Activated CD4-positive, alpha-beta T cell treated with anti-CD3 and anti-CD28 coated beads for 48 hours (primary cell): ENCODE results near the gene PNCK.

Experiments
- DNase-seq: peaks from one replicate; pipeline ENCODE4 v3.0.0-alpha.2; 2020

PNCK gene

GRCh38 chrX:153625271-153626024, 48.2 kb downstream of the PNCK start:
- no peak for DNase-seq

GRCh38 chrX:153624196-153625091, 49.2 kb downstream of the PNCK start:
- no peak for DNase-seq

GRCh38 chrX:153623310-153624029, 50.1 kb downstream of the PNCK start:
- no peak for DNase-seq

DNA sequence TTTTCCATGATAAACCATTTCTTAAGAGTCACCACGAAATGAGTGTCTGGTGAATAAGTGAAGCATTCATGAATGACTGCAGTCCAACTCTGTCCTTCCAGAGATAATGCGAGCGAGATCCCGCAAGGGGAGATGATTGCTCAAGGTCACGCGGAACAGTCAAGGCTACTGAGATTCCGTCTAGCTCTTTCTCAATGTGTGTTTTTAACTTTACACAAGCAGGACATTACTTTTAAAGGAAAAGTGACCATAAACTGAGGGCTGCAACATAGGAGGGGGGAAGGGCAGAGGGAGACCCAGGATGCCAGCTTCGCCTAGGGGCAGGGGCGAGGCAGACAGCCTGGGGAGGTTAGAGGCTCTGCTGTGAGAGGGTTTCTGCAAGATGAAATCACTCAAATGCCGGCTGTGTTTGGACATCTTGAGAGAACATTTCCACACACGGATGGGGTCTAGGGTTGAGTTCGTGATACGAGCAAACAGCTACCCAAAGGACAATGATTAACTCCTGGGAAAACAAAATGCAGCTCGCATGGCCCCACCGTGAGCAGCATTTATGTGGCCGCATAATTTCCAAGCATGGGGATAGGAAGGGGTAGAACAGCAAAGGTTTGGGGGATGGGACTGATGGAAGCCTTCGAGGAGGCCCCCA, 50.8 kb downstream of the PNCK start:
- DNase-seq, result no peak

DNA sequence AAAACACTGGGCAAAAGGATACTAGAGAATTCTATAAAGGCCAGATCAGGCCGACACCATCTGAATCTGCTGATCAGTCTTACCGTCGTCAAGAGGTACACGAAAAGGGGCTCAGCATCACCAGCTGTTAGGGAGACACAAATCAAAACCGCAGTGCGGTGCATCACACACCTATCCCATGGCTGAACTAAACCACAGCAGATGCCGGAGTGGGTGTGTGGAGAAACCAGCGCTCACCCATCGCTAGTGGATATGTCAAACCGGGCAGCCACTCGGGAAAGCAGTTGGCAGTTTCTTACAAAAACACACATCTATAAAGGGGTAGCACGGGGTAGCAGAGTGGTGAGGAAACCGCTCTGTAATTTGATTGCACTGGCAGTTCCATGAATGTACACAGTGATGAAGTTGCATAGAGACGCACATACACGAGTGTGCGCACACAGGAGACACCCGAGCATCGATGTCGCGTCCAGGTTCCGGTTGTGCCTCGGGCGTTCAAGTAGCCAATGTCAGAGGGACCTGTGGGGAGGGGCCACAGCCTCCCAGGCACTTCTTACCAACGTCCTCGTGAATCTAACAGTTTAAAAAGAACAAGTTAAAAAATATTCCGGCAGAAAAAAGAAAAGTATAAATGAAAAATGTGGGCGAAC, 51.5 kb downstream of the PNCK start:
- no peak for DNase-seq

DNA sequence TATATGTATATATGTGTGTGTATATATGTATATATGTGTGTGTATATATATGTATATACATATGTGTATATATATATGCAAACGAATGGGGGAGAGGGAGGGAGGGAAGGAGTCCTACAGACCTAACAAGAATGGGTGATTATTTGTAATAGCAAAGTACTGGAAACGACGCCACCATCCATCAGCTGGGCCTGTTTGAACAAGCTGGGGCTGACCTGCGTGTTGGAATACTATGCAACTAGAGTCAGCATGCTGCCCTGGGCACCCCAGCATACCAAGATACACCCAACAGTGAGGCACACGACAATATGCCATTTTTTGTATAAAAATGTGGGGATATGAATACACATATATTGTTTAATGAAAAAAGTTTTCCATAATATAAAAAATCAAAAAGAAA, 53.0 kb downstream of the PNCK start:
- DNase-seq, result no peak
